Bronchial epithelial cell (primary cell): ENCODE measurements around the gene NPAS4. TPM values are rescaled to one million over a fixed set of nuclear protein-coding genes. Genes with fewer than 3 reads are reported as not detected.

ENCODE experiments used
- DNase-seq: peaks from one replicate; pipeline ENCODE4 v3.0.0-alpha.2; 2010; ENCODE audit warnings: low read depth
- FAIRE-seq: peaks from 2 replicates; lab custom pipeline; 2011; peaks lifted over from hg19 to GRCh38; lab: Jason Lieb, UNC
- H3K27me3 ChIP-seq: 2 replicates; pipeline ENCODE4 v1.5.1; 2011; ENCODE audit warnings: low read length; ENCODE audit not compliant: control insufficient read depth, insufficient read depth
- H3K36me3 ChIP-seq: 2 replicates; pipeline ENCODE4 v1.5.1; 2011; ENCODE audit warnings: low read length; ENCODE audit not compliant: control insufficient read depth, insufficient read depth
- H3K4me3 ChIP-seq: 2 replicates; pipeline ENCODE4 v1.5.1; 2011; ENCODE audit warnings: mild to moderate bottlenecking, low read depth, low read length, control low read depth
- CTCF ChIP-seq: IDR thresholded peaks from 2 replicates; pipeline ENCODE4 v1.5.1; 2011; ENCODE audit warnings: mild to moderate bottlenecking, moderate library complexity, low read length, control low read depth, inconsistent platforms; ENCODE audit not compliant: insufficient read depth, severe bottlenecking
- total RNA-seq: library from RNA; depleted of rRNA; stranded (reverse); fragments of >200 nt; gene quantifications from 2 replicates; pipeline ENCODE4 v1.2.1, GENCODE V29; 2014

The NPAS4 gene
- total RNA-seq, 1 donor from 2014 or later = not detected

- no peak for TF ChIP-seq CTCF
- no peak for DNase-seq
- H3K4me3 ChIP-seq = no peak overlapping the region
- peaks cover 8% of the 10 kb centered on the region for H3K36me3 ChIP-seq
- no peaks in the 10 kb centered on the region for H3K27me3 ChIP-seq
- no peak for FAIRE-seq
These were observed 48.6 kb downstream of the NPAS4 start for GRCh38 chr11:66469441-66469840.

GRCh38 chr11:66470015-66470414 is 49.2 kb downstream of the NPAS4 start:
- Histone ChIP-seq H3K27me3 (no peaks in the 10 kb centered on the region), H3K36me3 (peaks cover 8% of the 10 kb centered on the region), H3K4me3 (no peak overlapping the region)
- TF ChIP-seq CTCF = no peak
- DNase-seq (no peak), FAIRE-seq (no peak)

GRCh38 chr11:66471142-66471541 is 50.3 kb downstream of the NPAS4 start:
- TF ChIP-seq CTCF = no peak
- no peaks in the 10 kb centered on the region for H3K27me3 ChIP-seq
- FAIRE-seq = no peak
- H3K4me3 ChIP-seq = no peak overlapping the region
- H3K36me3 ChIP-seq = peaks cover 12% of the 10 kb centered on the region
- DNase-seq = no peak

GRCh38 chr11:66472054-66472453 is 51.2 kb downstream of the NPAS4 start:
- FAIRE-seq (no peak), DNase-seq (no peak)
- TF ChIP-seq CTCF = no peak
- no peaks in the 10 kb centered on the region for H3K27me3 ChIP-seq
- peaks cover 12% of the 10 kb centered on the region for H3K36me3 ChIP-seq
- H3K4me3 ChIP-seq = no peak overlapping the region

GRCh38 chr11:66473167-66473566 is 52.3 kb downstream of the NPAS4 start:
- Histone ChIP-seq H3K27me3 (no peaks in the 10 kb centered on the region), H3K36me3 (peaks cover 12% of the 10 kb centered on the region), H3K4me3 (no peak overlapping the region)
- TF ChIP-seq CTCF = no peak
- FAIRE-seq = no peak
- no peak for DNase-seq
